ENCODE results near the gene FOXC1. TPM values are rescaled to one million over a fixed set of nuclear protein-coding genes. Genes with fewer than 3 reads are reported as not detected.

FOXC1 gene
- total RNA-seq, 4 donors from 2014 or later: 8.7 to 19.7 (median 16.8) TPM

- Histone ChIP-seq H3K4me1 (peaks cover 0 to 17% (median 13%) of the 10 kb centered on the region in 4 donors), H3K27me3 (no peaks in the 10 kb centered on the region)
- no peak for TF ChIP-seq POLR2AphosphoS5 (IDR thresholded peaks at IDR 0.05)
- no peak for TF ChIP-seq EP300 (IDR thresholded peaks at IDR 0.05)
Observed at GRCh38 chr6:1636971-1637871, 27.5 kb downstream of the FOXC1 start.

GRCh38 chr6:1639430-1639829, 29.7 kb downstream of the FOXC1 start:
- intact Hi-C loops (cut with DNase I): no loop called here
- TF ChIP-seq POLR2AphosphoS5 (IDR thresholded peaks at IDR 0.05): no peak
- TF ChIP-seq POLR2A (IDR thresholded peaks at IDR 0.05; ENCODE audit: low read depth): no peak
- TF ChIP-seq CTCF (IDR thresholded peaks at IDR 0.05): no peak
- no peak for TF ChIP-seq EP300 (IDR thresholded peaks at IDR 0.05)

More at GRCh38 chr6:1636971-1637871, 27.5 kb downstream of the FOXC1 start:
- no peak overlapping the region for H3K4me3 ChIP-seq
- 95% methylated on average over 13 of the region's 20 CpGs for WGBS
- intact Hi-C loops (cut with DNase I): no loop called here
- no peak overlapping the region for H3K27ac ChIP-seq (replicated peaks in 1 of 4)
- H3K9me3 ChIP-seq: no peaks in the 10 kb centered on the region
- H3K36me3 ChIP-seq: no peaks in the 10 kb centered on the region
- DNase-seq (ENCODE audit: extremely low spot score): no peak

GRCh38 chr6:1640476-1640875, 30.8 kb downstream of the FOXC1 start:
- DNase-seq (ENCODE audit: extremely low spot score): no peak
- no peaks in the 10 kb centered on the region for H3K27me3 ChIP-seq
- H3K9me3 ChIP-seq: no peaks in the 10 kb centered on the region
- peaks cover 0 to 8% (median 3%) of the 10 kb centered on the region in 4 donors for H3K4me1 ChIP-seq
- intact Hi-C loops (cut with DNase I): no loop called here
- WGBS: 93% methylated on average over 8 of the region's 8 CpGs
- no peak overlapping the region for H3K4me3 ChIP-seq
- no peaks in the 10 kb centered on the region for H3K36me3 ChIP-seq
- H3K27ac ChIP-seq (replicated peaks in 1 of 4): no peak overlapping the region
- TF ChIP-seq EP300 (IDR thresholded peaks at IDR 0.05): no peak
- no peak for TF ChIP-seq CTCF (IDR thresholded peaks at IDR 0.05)
- no peak for TF ChIP-seq POLR2AphosphoS5 (IDR thresholded peaks at IDR 0.05)
- TF ChIP-seq POLR2A (IDR thresholded peaks at IDR 0.05; ENCODE audit: low read depth): no peak

More at GRCh38 chr6:1639430-1639829, 29.7 kb downstream of the FOXC1 start:
- Histone ChIP-seq H3K4me1 (peaks cover 0 to 17% (median 12%) of the 10 kb centered on the region in 4 donors), H3K27ac (replicated peaks in 1 of 4) (no peak overlapping the region), H3K9me3 (no peaks in the 10 kb centered on the region), H3K36me3 (no peaks in the 10 kb centered on the region), H3K4me3 (no peak overlapping the region), H3K27me3 (no peaks in the 10 kb centered on the region)
- no peak for DNase-seq (ENCODE audit: extremely low spot score)
- 100% methylated on average over 2 of the region's 9 CpGs for WGBS

- intact Hi-C loops (cut with DNase I): no loop called here
- H3K9me3 ChIP-seq: no peaks in the 10 kb centered on the region
- no peak for TF ChIP-seq CTCF (IDR thresholded peaks at IDR 0.05)
- no peak for TF ChIP-seq POLR2AphosphoS5 (IDR thresholded peaks at IDR 0.05)
- no peak for TF ChIP-seq POLR2A (IDR thresholded peaks at IDR 0.05; ENCODE audit: low read depth)
- TF ChIP-seq EP300 (IDR thresholded peaks at IDR 0.05): no peak
- no peak overlapping the region for H3K4me3 ChIP-seq
- H3K27me3 ChIP-seq: no peaks in the 10 kb centered on the region
- peaks cover 0 to 4% (median 0%) of the 10 kb centered on the region in 4 donors for H3K4me1 ChIP-seq
- no peak for DNase-seq (ENCODE audit: extremely low spot score)
- H3K27ac ChIP-seq (replicated peaks in 1 of 4): no peak overlapping the region
- WGBS: 87% methylated on average over 12 of the region's 12 CpGs
- H3K36me3 ChIP-seq: no peaks in the 10 kb centered on the region
Observed at GRCh38 chr6:1641343-1641885, 31.7 kb downstream of the FOXC1 start.

GRCh38 chr6:1643111-1643510, 33.4 kb downstream of the FOXC1 start:
- intact Hi-C loops (cut with DNase I): no loop called here
- Histone ChIP-seq H3K9me3 (no peaks in the 10 kb centered on the region), H3K4me1 (no peaks in the 10 kb centered on the region), H3K36me3 (no peaks in the 10 kb centered on the region), H3K27me3 (no peaks in the 10 kb centered on the region), H3K27ac (replicated peaks in 1 of 4) (no peak overlapping the region), H3K4me3 (no peak overlapping the region)
- DNase-seq (ENCODE audit: extremely low spot score): no peak
- TF ChIP-seq POLR2AphosphoS5 (IDR thresholded peaks at IDR 0.05) (no peak), EP300 (IDR thresholded peaks at IDR 0.05) (no peak), CTCF (IDR thresholded peaks at IDR 0.05) (no peak), POLR2A (IDR thresholded peaks at IDR 0.05; ENCODE audit: low read depth) (no peak)
- WGBS: 64% methylated on average over 7 of the region's 7 CpGs
